Stimulated activated CD4-positive, alpha-beta T cell treated with anti-CD3 and anti-CD28 coated beads, TNF-alpha, amount 100 ng/mL, for 1 hour (primary cell): ENCODE data around the gene PDXDC1.
"Not testable (repeated sequence)": the region's sequence is repeated elsewhere in the genome, so short reads cannot be mapped to it uniquely, and the experiment has no call there.

ENCODE experiments used
- DNase-seq, 3 donors: peaks; one replicate each; pipeline ENCODE4 v3.0.0-alpha.2; 2020; ENCODE audit warnings: low read depth in 3 of 3, low spot score in 1 of 3

PDXDC1 gene

DNA sequence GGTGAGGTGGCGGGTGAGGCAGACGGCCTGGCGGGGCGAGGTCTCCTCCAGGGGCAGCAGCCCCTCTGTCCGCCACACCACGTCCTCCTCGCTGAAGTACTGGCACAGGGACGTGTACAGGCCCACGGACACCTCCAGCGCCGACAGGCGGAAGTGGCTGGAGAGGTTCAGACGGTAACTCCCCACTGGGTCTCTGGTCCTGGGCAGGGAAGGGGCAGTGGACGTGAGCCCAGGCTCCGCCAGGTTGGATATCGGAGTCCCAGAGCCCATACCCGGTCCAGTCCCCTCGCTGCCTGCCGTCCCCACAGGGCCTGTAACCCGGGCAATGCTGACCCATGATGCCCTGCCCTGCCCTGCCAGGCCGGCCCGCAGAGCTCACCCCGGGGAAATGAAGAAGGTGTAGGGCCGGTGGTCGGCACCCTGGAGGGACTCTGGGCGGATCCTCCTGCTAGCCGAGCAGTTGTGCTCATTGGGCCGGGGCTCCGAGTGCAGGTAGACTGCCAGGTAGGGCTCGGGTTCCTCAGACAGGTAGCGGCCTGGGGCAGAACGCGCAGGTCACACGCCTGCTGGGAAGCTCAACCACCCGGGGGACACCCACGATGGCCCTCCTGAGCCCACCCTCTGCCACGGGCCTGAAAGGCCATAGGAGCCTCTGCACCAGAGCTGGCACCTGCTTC is 155.6 kb downstream of the PDXDC1 start:
- DNase-seq, result not testable (repeated sequence)

DNA sequence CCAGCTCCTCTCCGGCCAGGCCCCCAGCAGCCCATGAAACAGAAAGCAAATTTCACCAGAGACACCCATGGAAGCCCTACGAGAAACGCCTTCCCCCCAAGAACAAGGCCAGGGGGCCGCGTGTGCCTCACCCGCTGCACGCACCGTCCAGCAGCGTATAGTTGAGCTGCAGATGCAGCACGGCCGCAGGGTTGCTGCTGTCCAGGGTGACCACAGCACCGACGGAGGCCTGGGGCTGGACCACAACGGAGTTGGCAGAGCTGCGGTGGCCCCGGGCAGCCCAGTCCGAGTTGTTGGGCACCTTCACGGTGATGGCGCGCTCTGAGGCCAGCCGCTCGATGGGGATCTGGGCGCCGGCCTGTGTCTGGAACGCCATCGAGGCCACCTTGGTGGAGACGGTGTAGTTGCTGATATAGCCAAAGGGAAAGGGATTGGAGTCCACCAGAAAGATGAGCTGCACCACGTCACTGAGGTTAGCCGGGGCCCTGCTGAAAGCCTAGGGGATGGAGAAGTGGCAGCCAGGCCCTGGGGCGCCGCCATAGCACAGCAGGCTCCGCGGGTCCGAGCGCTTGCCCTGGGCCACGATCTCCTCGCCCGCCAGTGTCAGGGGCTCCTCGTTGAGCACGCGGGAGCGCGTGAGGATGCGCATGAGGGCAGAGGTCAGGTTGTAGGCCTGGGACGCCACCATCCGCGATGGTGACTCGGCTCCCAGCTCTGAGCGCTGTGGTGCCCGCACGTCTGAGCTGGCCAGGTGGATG is 156.3 kb downstream of the PDXDC1 start:
- not testable (repeated sequence) for DNase-seq

DNA sequence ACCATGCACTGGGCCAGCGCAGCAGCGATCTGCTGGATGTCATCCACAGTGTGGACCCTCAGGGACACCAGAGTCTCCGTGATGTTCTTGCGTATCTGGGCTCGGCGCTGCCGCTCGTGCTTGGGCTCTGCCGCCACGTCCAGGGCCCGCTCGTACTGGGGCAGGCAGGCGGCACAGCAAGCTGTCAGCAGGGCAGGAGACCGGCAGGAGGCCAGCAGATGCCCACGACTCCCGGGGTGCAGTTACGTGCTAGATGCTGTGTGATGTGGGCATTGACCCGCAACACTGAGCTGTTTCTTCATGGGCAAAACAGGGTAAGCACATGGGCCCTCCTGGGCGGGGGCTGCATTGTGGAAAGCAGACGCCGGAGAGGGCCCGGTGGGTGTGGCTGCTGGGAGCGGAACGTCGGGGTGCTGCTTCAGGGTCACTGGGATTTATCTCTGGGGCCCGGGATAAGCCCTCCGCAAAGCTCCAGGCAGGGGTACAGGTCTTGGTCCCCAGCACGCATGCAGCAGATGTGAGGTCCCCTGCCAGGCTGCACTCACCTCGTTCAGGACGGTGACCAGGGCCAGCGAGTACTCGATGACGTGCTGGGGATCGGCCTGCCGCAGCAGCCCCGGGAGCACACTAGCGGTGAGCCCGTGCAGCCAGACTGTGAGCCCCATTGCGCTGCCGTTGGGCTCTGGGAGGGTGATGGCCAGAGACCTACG is 158.0 kb downstream of the PDXDC1 start:
- DNase-seq, result not testable (repeated sequence)

DNA sequence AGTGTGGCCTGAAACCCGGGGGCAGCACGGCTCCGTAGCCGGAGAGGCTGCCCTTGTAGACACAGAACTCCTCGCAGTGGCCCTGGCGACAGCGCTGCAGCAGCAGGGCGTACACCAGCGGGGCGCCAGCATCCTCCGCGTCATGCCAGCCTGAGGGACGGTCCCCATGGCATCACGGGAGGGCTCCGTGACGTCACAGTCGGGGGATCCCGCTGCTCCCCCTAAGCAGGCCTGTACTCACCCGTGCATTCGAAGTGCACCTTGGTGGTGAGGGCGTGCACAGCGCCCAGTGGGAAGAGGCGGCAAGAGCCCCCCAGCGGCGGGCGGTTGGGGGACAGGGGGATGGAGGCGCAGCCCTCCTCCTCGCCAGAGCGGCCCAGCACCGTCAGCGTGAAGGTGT is 158.7 kb downstream of the PDXDC1 start:
- not testable (repeated sequence) for DNase-seq

DNA sequence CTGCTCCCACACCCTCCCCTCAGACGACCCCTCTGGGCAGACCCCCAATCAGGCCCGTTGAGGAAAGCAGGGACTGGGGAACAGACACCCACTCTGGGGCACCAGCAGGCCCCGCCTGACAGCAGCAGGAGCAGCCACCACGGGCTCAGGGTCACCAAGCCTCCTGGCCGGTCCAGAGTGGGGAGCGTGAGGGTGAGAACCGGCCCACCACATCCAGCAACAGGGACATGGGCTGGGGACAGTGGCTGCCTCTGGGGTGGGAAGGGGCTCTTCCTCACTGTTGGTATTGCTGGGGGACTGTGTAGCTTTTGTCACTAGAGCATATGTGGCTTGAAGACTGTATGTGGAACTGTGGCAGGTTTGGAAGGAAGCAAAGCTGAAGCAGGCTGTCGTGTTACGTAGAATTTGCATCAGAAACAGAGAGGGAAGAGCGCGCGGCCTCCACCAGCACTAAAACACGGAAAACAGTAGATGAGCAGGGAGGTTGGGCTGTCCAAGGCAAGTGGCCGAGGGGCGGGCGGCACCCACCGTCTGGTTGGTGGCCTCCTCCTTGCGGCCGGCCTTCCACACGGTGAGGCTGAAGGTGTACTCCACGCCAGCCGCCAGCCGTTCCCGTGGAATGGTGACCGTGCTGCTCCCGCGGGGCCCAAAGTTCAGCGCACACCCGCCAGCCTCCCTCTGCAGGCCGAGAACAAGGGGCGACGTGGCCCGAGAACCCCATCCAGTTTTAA is 160.1 kb downstream of the PDXDC1 start:
- not testable (repeated sequence) for DNase-seq

DNA sequence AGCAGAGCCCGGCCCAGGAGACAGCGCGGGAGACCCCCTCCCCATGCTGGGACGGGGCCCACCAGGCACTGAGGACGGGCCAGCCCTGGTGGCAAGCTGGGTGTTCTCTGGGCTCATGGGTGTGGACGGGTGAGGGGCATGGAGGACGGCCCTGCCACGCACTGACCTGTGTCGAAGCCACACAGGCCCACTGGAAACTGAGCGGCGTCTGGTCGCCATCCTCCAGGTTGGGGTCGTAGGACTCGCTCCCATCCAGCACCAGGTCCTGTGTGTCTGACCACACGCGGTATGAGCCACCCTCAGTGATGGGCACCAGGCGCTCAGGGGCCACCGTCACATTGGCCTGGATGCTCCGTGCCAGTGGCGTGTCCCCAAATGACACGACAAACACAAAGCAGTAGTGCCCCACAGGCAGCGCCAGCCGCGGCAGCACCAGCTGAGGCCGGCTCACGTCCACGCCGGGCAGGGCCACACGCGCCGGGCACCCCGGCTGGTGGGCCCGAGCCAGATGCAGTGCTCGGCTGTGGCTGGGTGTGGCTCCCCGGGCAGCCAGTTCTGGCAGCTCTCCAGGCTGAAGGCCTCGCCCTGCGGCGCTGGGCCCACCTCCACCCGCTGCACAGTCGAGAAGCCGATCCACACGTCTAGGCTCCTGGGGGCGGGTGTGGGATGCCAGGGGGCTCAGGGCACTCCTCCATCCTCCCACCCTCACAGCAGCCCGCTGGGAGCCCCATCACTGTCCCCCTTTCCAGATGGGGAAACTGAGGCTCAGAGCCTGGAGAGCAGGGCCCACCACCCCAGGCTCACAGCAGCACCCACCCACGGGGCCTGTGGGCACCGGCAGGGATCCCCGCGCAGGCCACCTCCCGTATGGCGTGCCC is 160.9 kb downstream of the PDXDC1 start:
- not testable (repeated sequence) for DNase-seq

DNA sequence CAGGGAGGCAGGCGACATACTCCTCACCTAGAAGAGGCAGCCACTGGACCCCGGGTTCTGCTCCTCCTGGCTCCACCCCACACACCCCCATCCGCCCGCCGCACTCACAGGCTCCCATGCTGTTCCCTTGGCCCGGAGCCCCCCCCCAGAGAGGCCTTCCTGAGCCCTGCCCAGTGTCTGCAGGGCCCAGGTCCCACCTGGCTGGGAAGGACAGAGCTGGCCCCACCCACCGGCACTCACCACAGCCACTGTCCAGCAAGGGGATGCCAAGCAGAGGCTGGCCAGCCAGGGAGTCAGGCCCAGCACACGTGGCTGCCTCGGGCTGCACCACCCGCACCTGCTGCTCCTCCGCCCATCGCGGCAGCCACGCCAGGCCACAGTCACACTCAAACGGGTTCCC is 162.7 kb downstream of the PDXDC1 start:
- not testable (repeated sequence) for DNase-seq

DNA sequence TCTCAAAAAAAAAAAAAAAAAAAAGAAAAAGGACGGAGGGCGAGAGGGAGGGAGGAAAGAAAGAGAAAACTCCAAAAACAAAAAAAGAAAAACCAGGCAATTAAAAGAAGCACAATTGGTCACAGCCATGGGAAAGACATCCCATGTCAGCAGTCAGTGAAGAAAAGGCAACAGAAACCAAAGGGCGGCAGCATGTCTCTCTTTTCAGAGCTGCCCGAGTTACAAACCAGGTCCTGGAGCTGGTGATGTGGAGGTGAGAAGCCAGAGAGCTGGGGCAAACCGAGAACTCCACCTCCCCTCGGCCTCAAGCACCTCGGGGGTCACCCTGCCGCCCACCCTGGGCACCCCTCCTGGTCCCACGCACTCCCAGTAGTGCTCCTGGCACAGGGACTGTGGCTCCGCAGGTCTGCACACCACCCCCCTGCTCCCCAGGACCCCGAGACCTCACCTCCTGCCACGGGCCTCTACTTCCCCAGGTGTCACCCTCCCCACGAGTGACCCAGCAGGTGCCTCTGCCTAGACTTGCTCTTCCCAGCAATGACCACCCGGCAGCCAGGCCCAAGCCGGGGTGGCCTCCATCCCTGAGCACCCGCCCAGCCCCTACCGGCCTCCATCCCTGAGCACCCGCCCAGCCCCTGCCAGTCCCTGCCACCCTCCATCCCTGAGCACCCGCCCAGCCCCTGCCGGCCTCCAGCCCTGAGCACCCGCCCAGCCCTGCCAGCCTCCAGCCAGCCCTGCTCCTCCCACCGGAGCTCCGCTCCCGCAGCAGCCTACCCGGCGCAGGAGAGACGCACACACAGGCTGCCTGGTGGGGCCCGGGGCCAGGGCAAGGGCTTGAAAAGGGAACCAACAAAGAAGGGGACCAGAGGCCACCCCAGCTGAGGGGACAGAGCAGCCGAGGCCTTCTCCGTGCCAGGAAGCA is 165.9 kb downstream of the PDXDC1 start:
- not testable (repeated sequence) for DNase-seq

DNA sequence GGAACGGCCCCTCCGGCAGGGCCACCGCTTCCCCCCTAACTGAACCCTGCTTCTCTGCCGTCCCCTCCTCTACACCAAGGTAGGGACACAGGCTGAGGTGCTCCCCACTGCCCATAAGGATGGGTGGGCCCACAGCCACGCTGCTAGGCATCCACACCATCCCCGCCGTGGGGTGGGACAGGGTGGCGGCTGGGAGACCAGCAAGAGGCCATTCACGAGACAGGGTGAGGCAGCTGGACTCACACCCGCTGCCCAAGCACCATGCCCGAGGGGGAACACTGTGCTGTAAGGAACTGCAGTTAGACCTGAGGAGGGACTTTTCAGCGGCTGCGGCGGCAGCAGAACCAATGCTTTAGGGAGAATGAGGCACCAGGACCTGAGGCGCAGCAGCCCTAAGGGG is 166.8 kb downstream of the PDXDC1 start:
- no peak for DNase-seq

DNA sequence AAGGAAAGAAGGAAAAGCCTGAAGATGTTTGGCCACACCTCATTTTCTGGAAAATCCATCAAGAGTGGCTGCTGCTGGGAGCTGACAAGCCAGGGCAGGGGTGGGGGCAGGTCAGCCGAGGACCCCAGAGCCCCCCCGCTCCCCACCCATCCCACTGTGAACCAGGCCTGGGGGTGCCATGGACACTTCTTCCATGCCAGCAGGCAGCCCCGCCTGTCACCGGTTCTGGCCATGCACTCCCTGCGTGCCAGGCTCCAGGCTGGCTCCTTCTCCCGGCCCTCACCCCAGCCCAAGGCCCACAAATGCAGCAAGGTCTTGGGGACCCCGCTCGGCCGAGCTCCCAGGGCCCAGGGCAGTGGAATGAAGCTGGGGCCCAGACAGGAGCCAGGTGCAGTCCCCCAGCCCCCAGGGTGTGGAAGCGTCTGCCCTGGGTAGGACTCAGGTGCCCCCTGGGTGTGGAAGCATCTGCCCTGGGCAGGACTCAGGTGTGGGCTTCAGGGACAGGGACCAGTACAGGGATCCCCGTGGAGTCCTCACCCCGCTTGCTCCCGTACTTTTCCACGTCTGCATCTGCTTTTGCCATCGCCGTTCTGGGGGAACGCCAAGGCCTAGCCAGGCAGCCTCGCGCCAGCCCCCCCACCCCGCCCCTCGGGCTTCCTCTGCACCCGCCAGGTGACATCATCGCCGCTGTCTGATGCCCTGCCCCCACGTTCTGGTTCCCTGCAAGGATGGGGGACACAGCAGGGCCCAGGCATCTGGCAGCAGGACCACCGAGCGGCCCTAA is 167.5 kb downstream of the PDXDC1 start:
- DNase-seq, result not testable (repeated sequence)

DNA sequence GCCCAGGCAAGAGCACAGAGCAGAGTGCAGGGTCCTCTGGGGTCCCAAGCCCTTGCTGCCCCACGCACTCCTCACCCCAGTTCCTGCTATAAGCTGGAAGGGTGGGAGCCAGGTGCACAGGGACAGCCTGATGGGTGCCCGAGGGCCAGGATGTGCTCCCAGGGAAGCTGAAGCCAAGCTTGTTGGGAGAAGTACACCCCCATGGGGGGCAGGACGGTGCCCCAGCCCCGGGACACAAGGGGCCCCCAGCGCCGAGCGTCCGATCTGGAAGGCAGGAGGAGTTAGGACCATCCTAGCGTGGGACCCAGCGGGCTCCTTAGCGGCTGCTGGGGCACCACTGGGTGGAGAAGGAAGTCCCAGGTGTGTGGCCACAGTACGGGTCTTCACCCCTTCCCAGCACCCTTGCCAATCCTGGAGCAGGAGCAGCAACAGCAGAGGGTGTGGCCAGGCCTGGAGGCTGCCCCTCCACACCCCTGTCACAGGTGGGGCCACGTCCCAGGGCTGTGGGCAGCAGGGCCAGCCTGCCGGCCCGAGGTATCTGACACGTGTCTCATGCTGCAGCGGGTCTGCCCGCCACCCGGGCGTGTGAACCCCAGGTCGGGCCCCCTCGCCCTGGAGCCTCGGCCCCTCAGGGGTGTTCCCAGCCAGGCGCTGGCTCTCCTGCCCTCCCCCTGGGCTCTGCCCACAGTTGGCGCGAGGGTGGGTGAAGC is 168.2 kb downstream of the PDXDC1 start:
- not testable (repeated sequence) for DNase-seq

DNA sequence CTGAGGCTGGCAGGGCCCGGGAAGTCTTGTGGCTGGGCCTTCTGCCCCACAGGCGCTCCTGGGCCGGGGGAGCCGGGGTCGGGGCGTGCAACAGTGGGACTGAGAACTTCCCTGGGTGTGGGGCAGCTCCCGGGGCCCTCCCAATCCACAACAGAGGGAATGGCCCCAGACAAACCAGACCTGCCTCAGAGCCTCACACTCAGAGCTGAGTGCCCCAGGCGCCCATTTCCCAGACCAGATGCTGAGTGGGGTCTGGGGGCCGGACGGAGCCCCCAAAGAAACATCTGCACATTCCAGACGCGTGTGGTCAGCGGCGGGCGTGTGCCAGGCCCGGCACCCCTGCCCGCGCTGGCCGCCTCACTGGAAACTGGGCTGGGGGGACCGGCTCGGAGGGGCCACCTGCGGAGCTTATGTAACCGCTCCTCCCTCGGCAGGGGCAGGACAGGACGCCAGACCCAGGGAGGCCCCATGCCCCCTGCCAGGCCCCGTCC is 168.8 kb downstream of the PDXDC1 start:
- not testable (repeated sequence) for DNase-seq

DNA sequence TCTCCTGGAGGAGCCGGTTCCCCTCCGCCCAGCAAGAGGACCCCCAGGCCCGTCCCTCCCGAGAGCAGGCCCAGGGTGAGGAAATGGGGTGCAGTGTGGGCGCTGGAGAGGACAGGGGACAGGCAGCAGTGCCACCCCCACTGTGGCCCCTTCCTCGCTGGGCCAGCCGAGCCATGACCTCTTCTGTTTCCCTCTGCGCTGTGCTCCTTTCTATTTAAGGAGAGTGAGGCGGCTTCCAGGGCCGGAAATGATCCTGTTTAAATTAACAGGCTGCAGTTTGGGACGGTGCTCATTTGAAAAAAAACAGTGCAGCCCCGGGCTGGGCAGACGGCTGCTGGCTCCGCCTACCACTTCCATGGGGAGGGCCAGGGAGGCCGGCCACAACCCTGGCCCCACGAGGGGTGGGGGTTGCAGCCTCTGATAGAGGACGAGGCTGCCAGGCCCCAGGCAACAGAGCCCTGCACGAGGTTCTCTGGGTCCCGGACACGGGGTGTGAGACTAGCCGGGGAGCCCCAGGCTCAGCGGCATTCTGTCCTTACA is 169.3 kb downstream of the PDXDC1 start:
- not testable (repeated sequence) for DNase-seq

DNA sequence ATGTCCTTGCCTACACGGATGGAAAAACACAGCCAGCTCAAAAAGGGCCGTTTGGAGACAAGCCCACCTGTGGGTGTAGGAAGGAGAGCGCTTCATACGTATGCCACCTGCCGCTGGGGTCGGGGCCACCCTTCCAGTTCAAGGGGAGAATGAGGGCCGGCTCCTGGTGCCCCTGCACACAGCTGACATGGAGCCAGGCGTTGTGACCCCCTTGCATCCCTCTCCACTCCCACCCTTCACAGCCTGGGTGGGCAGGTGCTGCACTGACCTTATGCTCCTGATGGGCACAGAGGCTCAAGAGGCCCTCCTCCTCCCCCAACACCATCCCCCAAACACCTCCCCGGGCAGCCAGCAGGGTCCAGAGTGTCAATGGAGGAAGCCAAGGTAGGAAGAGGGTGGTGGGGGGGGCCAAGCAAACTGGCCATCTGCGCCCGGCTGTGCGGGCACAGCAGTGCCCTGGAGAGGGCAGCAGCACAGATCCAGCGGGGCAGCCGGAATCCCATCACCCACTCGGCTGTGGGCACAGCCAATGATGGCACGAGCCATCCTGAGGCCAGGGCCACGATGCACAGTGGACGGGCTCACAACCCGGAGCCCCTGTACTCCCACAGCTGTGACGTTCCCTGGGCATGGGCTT is 170.1 kb downstream of the PDXDC1 start:
- not testable (repeated sequence) for DNase-seq

DNA sequence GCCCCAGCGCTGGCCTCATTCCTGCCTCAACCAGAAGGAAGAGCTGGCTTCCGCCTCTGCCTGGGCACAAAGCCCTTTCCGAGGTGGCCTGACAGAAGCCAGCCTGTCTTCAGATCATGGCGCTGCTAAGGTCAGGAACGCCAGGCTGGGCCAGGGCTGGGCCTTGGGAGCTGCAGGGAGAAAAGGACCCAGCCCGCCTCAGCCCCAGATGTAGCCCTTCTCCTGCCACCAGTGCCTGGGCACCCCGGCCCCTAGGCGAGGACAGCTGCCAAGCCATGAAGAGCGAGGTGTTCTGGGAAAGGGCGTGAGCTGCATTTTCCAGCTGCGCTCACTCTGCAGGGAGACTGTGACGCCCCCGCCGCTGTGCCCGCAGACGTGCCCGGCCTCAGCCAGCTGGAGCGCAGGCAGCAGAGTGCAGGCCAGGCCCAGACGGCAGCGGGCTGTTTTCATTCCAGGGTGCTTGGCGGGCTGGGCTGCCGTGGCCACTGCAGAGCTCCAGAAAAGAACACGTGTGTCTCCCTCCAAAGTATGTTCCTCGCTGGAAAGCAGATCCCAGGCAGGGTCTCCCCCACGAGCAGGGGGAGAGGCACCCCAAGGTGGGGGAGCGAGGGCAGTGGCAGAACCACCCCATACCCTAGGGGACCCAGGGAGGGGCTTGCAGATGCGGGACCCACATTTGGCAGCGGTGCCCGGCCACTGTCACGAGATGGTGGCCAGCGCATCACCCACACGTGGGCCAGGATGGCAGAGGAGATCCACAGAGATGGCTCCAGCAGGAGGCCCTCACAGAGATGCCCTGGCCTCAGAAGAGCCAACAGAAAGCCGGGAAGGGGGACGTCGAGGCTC is 170.8 kb downstream of the PDXDC1 start:
- DNase-seq, result not testable (repeated sequence)

DNA sequence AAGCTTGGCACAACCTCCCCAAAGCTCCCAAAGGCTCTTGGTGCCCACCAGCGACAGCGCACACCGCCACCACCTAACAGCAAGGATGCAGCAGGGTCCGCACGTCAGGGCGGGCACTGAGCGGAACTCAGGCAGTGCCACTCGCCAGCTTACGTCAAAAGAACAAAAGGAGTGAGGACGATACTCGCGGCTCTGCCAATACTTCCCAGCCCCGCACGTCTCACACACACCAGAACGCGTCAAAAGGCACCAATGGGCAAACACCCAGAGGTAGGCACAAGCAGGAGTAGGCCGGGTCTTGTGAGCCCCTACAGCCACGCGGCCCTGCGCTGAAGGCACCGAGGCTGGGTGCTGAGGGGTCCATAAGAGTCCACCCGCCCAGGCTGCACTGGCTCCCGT is 171.4 kb downstream of the PDXDC1 start:
- not testable (repeated sequence) for DNase-seq
